Spleen (tissue), 11 donors: ENCODE results near the gene TMEM255A. TPM values are rescaled to one million over a fixed set of nuclear protein-coding genes. Genes with fewer than 3 reads are reported as not detected.

ENCODE experiments used
- DNase-seq: peaks from one replicate; pipeline ENCODE4 v3.0.0-alpha.2; 2020
- H3K27ac ChIP-seq, 8 donors: fragments of 200-600 bp; sonication (generic) in 7 of 8; 1 replicate in 4 of 8; 2 replicates in 4 of 8; pipeline versions ENCODE4 v1.5.0 to v1.8.0; 2016 to 2021; ENCODE audit warnings: inconsistent platforms in 4 of 8, mild to moderate bottlenecking in 4 of 8, moderate library complexity in 1 of 8
- H3K27me3 ChIP-seq, 7 donors: fragments of 200-600 bp; sonication (generic) in 6 of 7; replicated peaks in 1 of 7; 1 replicate in 4 of 7; 2 replicates in 3 of 7; pipeline versions ENCODE4 v1.5.0 to v1.8.0; 2016 to 2021; ENCODE audit warnings: inconsistent platforms in 3 of 7, mild to moderate bottlenecking in 1 of 7
- H3K36me3 ChIP-seq, 6 donors: fragments of 200-600 bp; sonication (generic) in 5 of 6; 1 replicate in 4 of 6; 2 replicates in 2 of 6; pipeline versions ENCODE4 v1.5.0 to v1.8.0; 2016 to 2021; ENCODE audit warnings: inconsistent platforms in 2 of 6
- H3K4me1 ChIP-seq, 6 donors: fragments of 200-600 bp; sonication (generic) in 5 of 6; 1 replicate in 3 of 6; 2 replicates in 3 of 6; pipeline versions ENCODE4 v1.5.0 to v1.8.0; 2016 to 2021; ENCODE audit warnings: inconsistent platforms in 3 of 6
- H3K4me3 ChIP-seq, 8 donors: fragments of 200-600 bp; sonication (generic) in 7 of 8; 1 replicate in 4 of 8; 2 replicates in 4 of 8; pipeline versions ENCODE4 v1.5.0 to v1.8.0; 2016 to 2021; ENCODE audit warnings: inconsistent platforms in 4 of 8, mild to moderate bottlenecking in 4 of 8, moderate library complexity in 2 of 8
- H3K9me3 ChIP-seq, 8 donors: fragments of 200-600 bp; sonication (generic) in 7 of 8; 1 replicate in 4 of 8; 2 replicates in 4 of 8; pipeline versions ENCODE4 v1.5.0 to v1.8.0; 2016 to 2021; ENCODE audit warnings: inconsistent platforms in 4 of 8
- POLR2A ChIP-seq, 3 donors: fragments of 450-650 bp; IDR thresholded peaks; one replicate each; pipeline ENCODE4 v1.5.1; 2017; ENCODE audit warnings: antibody characterized with exemption in 3 of 3, mild to moderate bottlenecking in 1 of 3
- POLR2AphosphoS5 ChIP-seq, 3 donors: sonication (generic); formaldehyde crosslinking; IDR thresholded peaks; one replicate each; pipeline ENCODE4 v1.5.1; 2017; ENCODE audit warnings: antibody characterized with exemption in 3 of 3
- WGBS, 5 donors: extraction: QIAGEN DNeasy Blood & Tissue Kit in 3 of 5; methylation state at CpG; one replicate each; pipeline versions ENCODE4 v1.1.5 to v1.1.7; 2013 to 2018; 5-methylcytosine and 5-hydroxymethylcytosine counted together
- intact Hi-C: fragments of 100-400 bp; cut with DNase I; formaldehyde crosslinking; loops from one replicate; pipeline ENCODE4 v1.15.0; 2023; ENCODE audit warnings: low total_unique reads
- polyA plus RNA-seq, 3 donors: library from polyadenylated mRNA; stranded (reverse); fragments of 200-250 nt; gene quantifications; one replicate each; pipeline ENCODE4 v1.2.1, GENCODE V29; 2013
- total RNA-seq, 7 donors: library from RNA; depleted of rRNA in 3 of 7; stranded (reverse); fragments of >200 nt in 3 of 7; fragmentation: NEBNext Ultra II Directional in 4 of 7; extraction: Animal tissue kit (Norgen Biotek cat#: 25700) in 4 of 7; gene quantifications; one replicate each; pipeline versions ENCODE4 v1.1.0 to v1.2.1, GENCODE V29; 2016 to 2021
- TF ChIP-seq, protein P1 (sequence below), 11 experiments: fragments of 200-600 bp in 7 of 11; fragments of 450-650 bp in 4 of 11; sonication (generic) in 4 of 11; IDR thresholded peaks in 8 of 11; conservative IDR thresholded peaks in 3 of 11; 1 replicate in 7 of 11; 2 replicates in 4 of 11; pipeline versions ENCODE4 v1.4.0 to v1.8.0; 2016 to 2021; ENCODE audit warnings: antibody characterized with exemption in 11 of 11, inconsistent platforms in 4 of 11, mild to moderate bottlenecking in 1 of 11
- donor health status: healthy with polysubstance abuse.
- donor health status: DM: no; HTN: no; CAD: no; lungs with moderate emphysema.
- donor health status: DM: no; HTN: no; CAD: no.
- donor health status: Bipolar disorder and iron deficiency.
- donor health status: healthy.
- donor health status: DM: no; HTN: no; CAD: no.
- donor health status: DM: yes; HTN: yes; CAD: no.

Gene TMEM255A
- total and polyA plus RNA-seq, 10 donors: 0.46 to 2.0 (median 1.5) TPM

GRCh38 chrX:120335289-120335688 is 24.0 kb upstream of the TMEM255A start:
- Histone ChIP-seq H3K9me3 (peaks cover 0 to 57% (median 32%) of the 10 kb centered on the region in 8 donors), H3K4me1 (no peaks in the 10 kb centered on the region), H3K4me3 (no peak overlapping the region), H3K27me3 (no peaks in the 10 kb centered on the region), H3K27ac (no peak overlapping the region), H3K36me3 (no peaks in the 10 kb centered on the region)
- intact Hi-C loops: no loop called here
- 54 to 76% (median 63%) methylated on average over 2 of the region's 2 CpGs for WGBS, 5 donors
- no peak for TF ChIP-seq POLR2AphosphoS5 (IDR thresholded peaks at IDR 0.05)
- TF ChIP-seq POLR2A (IDR thresholded peaks at IDR 0.05): no peak
- TF ChIP-seq, protein P1, sequence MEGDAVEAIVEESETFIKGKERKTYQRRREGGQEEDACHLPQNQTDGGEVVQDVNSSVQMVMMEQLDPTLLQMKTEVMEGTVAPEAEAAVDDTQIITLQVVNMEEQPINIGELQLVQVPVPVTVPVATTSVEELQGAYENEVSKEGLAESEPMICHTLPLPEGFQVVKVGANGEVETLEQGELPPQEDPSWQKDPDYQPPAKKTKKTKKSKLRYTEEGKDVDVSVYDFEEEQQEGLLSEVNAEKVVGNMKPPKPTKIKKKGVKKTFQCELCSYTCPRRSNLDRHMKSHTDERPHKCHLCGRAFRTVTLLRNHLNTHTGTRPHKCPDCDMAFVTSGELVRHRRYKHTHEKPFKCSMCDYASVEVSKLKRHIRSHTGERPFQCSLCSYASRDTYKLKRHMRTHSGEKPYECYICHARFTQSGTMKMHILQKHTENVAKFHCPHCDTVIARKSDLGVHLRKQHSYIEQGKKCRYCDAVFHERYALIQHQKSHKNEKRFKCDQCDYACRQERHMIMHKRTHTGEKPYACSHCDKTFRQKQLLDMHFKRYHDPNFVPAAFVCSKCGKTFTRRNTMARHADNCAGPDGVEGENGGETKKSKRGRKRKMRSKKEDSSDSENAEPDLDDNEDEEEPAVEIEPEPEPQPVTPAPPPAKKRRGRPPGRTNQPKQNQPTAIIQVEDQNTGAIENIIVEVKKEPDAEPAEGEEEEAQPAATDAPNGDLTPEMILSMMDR (IDR thresholded peaks at IDR 0.05 in 8 of 11, conservative IDR thresholded peaks at IDR 0.05 in 3 of 11): no peak
- DNase-seq: no peak

- H3K27ac ChIP-seq: no peak overlapping the region
- no peaks in the 10 kb centered on the region for H3K4me1 ChIP-seq
- H3K36me3 ChIP-seq: no peaks in the 10 kb centered on the region
- peaks cover 0 to 50% (median 27%) of the 10 kb centered on the region in 8 donors for H3K9me3 ChIP-seq
- WGBS, 5 donors: 33 to 82% (median 63%) methylated on average over 1 of the region's 1 CpG
- intact Hi-C loops: no loop called here
- H3K4me3 ChIP-seq: no peak overlapping the region
- H3K27me3 ChIP-seq: no peaks in the 10 kb centered on the region
- DNase-seq: no peak
- TF ChIP-seq POLR2AphosphoS5 (IDR thresholded peaks at IDR 0.05): no peak
- TF ChIP-seq, protein P1 (IDR thresholded peaks at IDR 0.05 in 8 of 11, conservative IDR thresholded peaks at IDR 0.05 in 3 of 11): no peak
Observed at GRCh38 chrX:120334603-120335002, 23.3 kb upstream of the TMEM255A start.

GRCh38 chrX:120334151-120334550 is 22.9 kb upstream of the TMEM255A start:
- DNase-seq: no peak
- Histone ChIP-seq H3K4me1 (no peaks in the 10 kb centered on the region), H3K27me3 (no peaks in the 10 kb centered on the region), H3K36me3 (no peaks in the 10 kb centered on the region), H3K4me3 (no peak overlapping the region), H3K9me3 (peaks cover 0 to 45% (median 24%) of the 10 kb centered on the region in 8 donors), H3K27ac (no peak overlapping the region)
- intact Hi-C loops: no loop called here
- TF ChIP-seq, protein P1 (IDR thresholded peaks at IDR 0.05 in 8 of 11, conservative IDR thresholded peaks at IDR 0.05 in 3 of 11): no peak
- TF ChIP-seq POLR2A (IDR thresholded peaks at IDR 0.05) (no peak), POLR2AphosphoS5 (IDR thresholded peaks at IDR 0.05) (no peak)
- WGBS, 5 donors: 36 to 87% (median 60%) methylated on average over 2 of the region's 2 CpGs

DNA sequence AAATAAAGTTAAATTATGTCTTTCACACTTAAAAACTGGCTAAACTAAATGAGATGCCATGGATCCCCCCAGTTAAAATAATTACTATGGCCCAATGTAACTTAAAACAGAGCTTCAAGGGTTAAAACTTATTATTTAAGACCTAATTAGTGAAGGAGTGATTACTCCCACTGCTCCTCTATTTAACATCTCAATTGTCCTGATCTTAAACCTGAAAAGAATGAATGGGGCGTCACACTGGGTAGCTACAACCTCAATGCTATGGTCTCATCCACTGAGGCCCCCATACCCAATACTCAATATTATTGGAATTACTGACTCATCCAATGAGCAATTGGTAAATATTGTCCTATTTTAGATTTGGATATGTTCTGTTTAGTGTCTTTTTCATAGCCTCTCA is 21.1 kb upstream of the TMEM255A start:
- Histone ChIP-seq H3K27me3 (no peaks in the 10 kb centered on the region), H3K36me3 (no peaks in the 10 kb centered on the region), H3K4me1 (no peaks in the 10 kb centered on the region), H3K4me3 (no peak overlapping the region), H3K27ac (no peak overlapping the region), H3K9me3 (peaks cover 0 to 28% (median 13%) of the 10 kb centered on the region in 8 donors)
- WGBS, 5 donors: 60 to 93% (median 82%) methylated on average over 1 of the region's 1 CpG
- TF ChIP-seq POLR2A (IDR thresholded peaks at IDR 0.05): no peak
- TF ChIP-seq POLR2AphosphoS5 (IDR thresholded peaks at IDR 0.05): no peak
- TF ChIP-seq, protein P1 (IDR thresholded peaks at IDR 0.05 in 8 of 11, conservative IDR thresholded peaks at IDR 0.05 in 3 of 11): no peak
- intact Hi-C loops: no loop called here
- no peak for DNase-seq
